Hepatocyte (in vitro differentiated cells): ENCODE data around the gene SLC17A1. TPM values are rescaled to one million over a fixed set of nuclear protein-coding genes. Genes with fewer than 3 reads are reported as not detected.

ENCODE experiments used
- DNase-seq: peaks from one replicate; pipeline ENCODE4 v3.0.0-alpha.2; 2016; ENCODE audit warnings: low spot score
- H2AFZ ChIP-seq: fragments of 200-600 bp; sonication (generic); 2 replicates; pipeline ENCODE4 v1.6.0; 2016; ENCODE audit warnings: antibody characterized with exemption, mild to moderate bottlenecking
- H3K27ac ChIP-seq: fragments of 200-600 bp; sonication (generic); 2 replicates; pipeline ENCODE4 v1.5.1; 2016; ENCODE audit warnings: mild to moderate bottlenecking
- H3K27me3 ChIP-seq: fragments of 200-600 bp; sonication (generic); 2 replicates; pipeline ENCODE4 v1.6.1; 2016
- H3K36me3 ChIP-seq: fragments of 200-600 bp; sonication (generic); replicated peaks from 2 replicates; pipeline ENCODE4 v1.5.1; 2016; ENCODE audit warnings: low read depth; ENCODE audit not compliant: insufficient read depth
- H3K4me1 ChIP-seq: fragments of 200-600 bp; sonication (generic); 2 replicates; pipeline ENCODE4 v1.5.1; 2016; ENCODE audit warnings: mild to moderate bottlenecking, moderate library complexity; ENCODE audit not compliant: insufficient read depth
- H3K4me2 ChIP-seq: fragments of 200-600 bp; sonication (generic); 2 replicates; pipeline ENCODE4 v1.6.0; 2016
- H3K4me3 ChIP-seq: fragments of 200-600 bp; sonication (generic); 2 replicates; pipeline ENCODE4 v1.5.1; 2016; ENCODE audit warnings: mild to moderate bottlenecking
- H3K79me2 ChIP-seq: fragments of 200-600 bp; sonication (generic); 2 replicates; pipeline ENCODE4 v1.6.0; 2017; ENCODE audit warnings: mild to moderate bottlenecking
- H3K9me2 ChIP-seq: fragments of 200-600 bp; sonication (generic); replicated peaks from 2 replicates; pipeline ENCODE4 v1.6.0; 2017; ENCODE audit warnings: mild to moderate bottlenecking; ENCODE audit not compliant: insufficient read depth
- H3K9me3 ChIP-seq: fragments of 200-600 bp; sonication (generic); 2 replicates; pipeline ENCODE4 v1.5.1; 2016; ENCODE audit warnings: low read depth, mild to moderate bottlenecking
- H4K20me1 ChIP-seq: fragments of 200-600 bp; sonication (generic); 2 replicates; pipeline ENCODE4 v1.6.0; 2016; ENCODE audit warnings: mild to moderate bottlenecking; ENCODE audit not compliant: insufficient read depth, poor library complexity, severe bottlenecking
- EZH2 ChIP-seq: fragments of 200-600 bp; sonication (generic); IDR thresholded peaks from 2 replicates; pipeline ENCODE4 v1.6.1; 2016; ENCODE audit warnings: antibody characterized with exemption, mild to moderate bottlenecking, borderline replicate concordance
- EZH2phosphoT487 ChIP-seq: fragments of 200-600 bp; sonication (generic); IDR thresholded peaks from one replicate; pipeline ENCODE4 v1.6.1; 2018; ENCODE audit warnings: antibody characterized with exemption, mild to moderate bottlenecking, low read depth, moderate library complexity; ENCODE audit not compliant: unreplicated experiment, severe bottlenecking
- WGBS: methylation state at CpG from one replicate; pipeline ENCODE4 v1.1.6; 2016; ENCODE audit warnings: low lambda C conversion rate; ENCODE audit errors: missing lambda C conversion rate; 5-methylcytosine and 5-hydroxymethylcytosine counted together
- polyA plus RNA-seq: library from polyadenylated mRNA; unstranded; fragments of >200 nt; fragmentation: Nextera tagmentation; extraction: Ambion mirVana; gene quantifications from 2 replicates; pipeline ENCODE4 v1.2.1, GENCODE V29; 2016
- total RNA-seq: library from RNA; depleted of rRNA; stranded (reverse); fragments of >200 nt; gene quantifications from 2 replicates; pipeline ENCODE4 v1.2.3, GENCODE V29; 2014
- TF ChIP-seq, protein P1 (sequence below): fragments of 200-600 bp; sonication (generic); IDR thresholded peaks from 2 replicates; pipeline ENCODE4 v1.5.1; 2016; ENCODE audit warnings: antibody characterized with exemption, mild to moderate bottlenecking; ENCODE audit not compliant: poor library complexity

The SLC17A1 gene
- total and polyA plus RNA-seq, 2 experiments from 2014 or later: 3.2 to 4.0 TPM

GRCh38 chr6:25774120-25774715 is 57.6 kb downstream of the SLC17A1 start:
- DNase-seq: no peak
- WGBS: 46% methylated on average over 2 of the region's 2 CpGs
- Histone ChIP-seq H3K4me2 (no peak overlapping the region), H3K4me1 (no peaks in the 10 kb centered on the region), H4K20me1 (no peaks in the 10 kb centered on the region), H2AFZ (no peak overlapping the region), H3K4me3 (no peak overlapping the region), H3K36me3 (no peaks in the 10 kb centered on the region), H3K9me3 (no peaks in the 10 kb centered on the region), H3K79me2 (no peaks in the 10 kb centered on the region), H3K27me3 (no peaks in the 10 kb centered on the region), H3K27ac (no peak overlapping the region), H3K9me2 (no peaks in the 10 kb centered on the region)
- TF ChIP-seq EZH2phosphoT487 (no peak), EZH2 (no peak)
- TF ChIP-seq, protein P1, sequence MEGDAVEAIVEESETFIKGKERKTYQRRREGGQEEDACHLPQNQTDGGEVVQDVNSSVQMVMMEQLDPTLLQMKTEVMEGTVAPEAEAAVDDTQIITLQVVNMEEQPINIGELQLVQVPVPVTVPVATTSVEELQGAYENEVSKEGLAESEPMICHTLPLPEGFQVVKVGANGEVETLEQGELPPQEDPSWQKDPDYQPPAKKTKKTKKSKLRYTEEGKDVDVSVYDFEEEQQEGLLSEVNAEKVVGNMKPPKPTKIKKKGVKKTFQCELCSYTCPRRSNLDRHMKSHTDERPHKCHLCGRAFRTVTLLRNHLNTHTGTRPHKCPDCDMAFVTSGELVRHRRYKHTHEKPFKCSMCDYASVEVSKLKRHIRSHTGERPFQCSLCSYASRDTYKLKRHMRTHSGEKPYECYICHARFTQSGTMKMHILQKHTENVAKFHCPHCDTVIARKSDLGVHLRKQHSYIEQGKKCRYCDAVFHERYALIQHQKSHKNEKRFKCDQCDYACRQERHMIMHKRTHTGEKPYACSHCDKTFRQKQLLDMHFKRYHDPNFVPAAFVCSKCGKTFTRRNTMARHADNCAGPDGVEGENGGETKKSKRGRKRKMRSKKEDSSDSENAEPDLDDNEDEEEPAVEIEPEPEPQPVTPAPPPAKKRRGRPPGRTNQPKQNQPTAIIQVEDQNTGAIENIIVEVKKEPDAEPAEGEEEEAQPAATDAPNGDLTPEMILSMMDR: no peak

DNA sequence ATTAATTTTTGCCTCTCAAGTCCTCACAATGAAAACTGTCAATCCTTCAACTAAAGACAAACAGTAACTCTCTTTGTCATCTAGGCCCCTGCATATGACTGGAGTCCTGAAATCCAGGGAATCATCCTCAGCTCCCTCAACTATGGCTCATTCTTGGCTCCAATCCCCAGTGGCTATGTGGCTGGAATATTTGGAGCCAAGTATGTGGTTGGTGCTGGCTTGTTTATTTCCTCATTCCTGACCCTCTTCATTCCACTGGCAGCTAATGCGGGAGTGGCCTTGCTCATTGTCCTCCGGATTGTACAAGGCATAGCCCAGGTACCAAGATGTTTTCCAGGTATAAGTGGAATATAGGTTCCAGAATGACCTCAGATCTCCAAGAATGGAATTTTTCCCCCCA is 61.9 kb downstream of the SLC17A1 start:
- H3K36me3 ChIP-seq: no peaks in the 10 kb centered on the region
- no peak overlapping the region for H3K27ac ChIP-seq
- no peaks in the 10 kb centered on the region for H3K9me2 ChIP-seq
- no peak overlapping the region for H2AFZ ChIP-seq
- peaks cover 4% of the 10 kb centered on the region for H3K4me1 ChIP-seq
- WGBS: 83% methylated on average over 2 of the region's 2 CpGs
- no peak overlapping the region for H3K4me2 ChIP-seq
- H3K9me3 ChIP-seq: no peaks in the 10 kb centered on the region
- no peaks in the 10 kb centered on the region for H4K20me1 ChIP-seq
- no peak overlapping the region for H3K4me3 ChIP-seq
- TF ChIP-seq, protein P1: no peak
- no peak for TF ChIP-seq EZH2
- TF ChIP-seq EZH2phosphoT487: no peak
- DNase-seq: no peak
- no peaks in the 10 kb centered on the region for H3K79me2 ChIP-seq
- H3K27me3 ChIP-seq: no peaks in the 10 kb centered on the region

DNA sequence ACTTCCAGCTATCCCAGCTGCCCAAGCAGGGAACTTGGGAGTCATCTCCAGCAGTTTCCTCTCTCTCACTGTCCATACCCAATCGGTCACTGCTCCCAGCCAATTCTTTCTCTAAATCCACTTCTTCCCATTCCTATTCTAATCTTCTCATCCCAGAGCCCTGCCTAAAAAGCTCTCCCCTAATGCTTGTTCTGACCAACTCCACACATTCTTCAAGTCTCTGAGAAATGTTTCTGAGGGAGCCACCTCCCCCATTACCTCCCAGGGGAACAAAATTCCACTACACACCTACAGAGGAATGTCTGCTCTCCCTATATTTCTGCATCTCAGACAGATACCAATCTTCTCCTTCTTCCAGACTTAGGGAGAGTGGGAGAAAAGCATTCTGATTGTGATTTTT is 63.3 kb downstream of the SLC17A1 start:
- Histone ChIP-seq H3K4me2 (no peak overlapping the region), H3K4me3 (no peak overlapping the region), H3K9me2 (no peaks in the 10 kb centered on the region), H3K36me3 (no peaks in the 10 kb centered on the region), H3K9me3 (no peaks in the 10 kb centered on the region), H2AFZ (no peak overlapping the region), H4K20me1 (no peaks in the 10 kb centered on the region), H3K27me3 (no peaks in the 10 kb centered on the region), H3K79me2 (no peaks in the 10 kb centered on the region), H3K27ac (no peak overlapping the region), H3K4me1 (peaks cover 9% of the 10 kb centered on the region)
- no peak for DNase-seq
- WGBS: 95% methylated on average over 1 of the region's 1 CpG
- TF ChIP-seq EZH2phosphoT487 (no peak), EZH2 (no peak)
- TF ChIP-seq, protein P1: no peak
